Spleen (tissue), 11 donors: ENCODE data around the gene HOXC10. TPM values are rescaled to one million over a fixed set of nuclear protein-coding genes. Genes with fewer than 3 reads are reported as not detected.

Experiments
- DNase-seq: peaks from one replicate; pipeline ENCODE4 v3.0.0-alpha.2; 2020
- H3K27ac ChIP-seq, 8 donors: fragments of 200-600 bp; sonication (generic) in 7 of 8; 1 replicate in 4 of 8; 2 replicates in 4 of 8; pipeline versions ENCODE4 v1.5.0 to v1.8.0; 2016 to 2021; ENCODE audit warnings: inconsistent platforms in 4 of 8, mild to moderate bottlenecking in 4 of 8, moderate library complexity in 1 of 8
- H3K27me3 ChIP-seq, 7 donors: fragments of 200-600 bp; sonication (generic) in 6 of 7; replicated peaks in 1 of 7; 1 replicate in 4 of 7; 2 replicates in 3 of 7; pipeline versions ENCODE4 v1.5.0 to v1.8.0; 2016 to 2021; ENCODE audit warnings: inconsistent platforms in 3 of 7, mild to moderate bottlenecking in 1 of 7
- H3K36me3 ChIP-seq, 6 donors: fragments of 200-600 bp; sonication (generic) in 5 of 6; 1 replicate in 4 of 6; 2 replicates in 2 of 6; pipeline versions ENCODE4 v1.5.0 to v1.8.0; 2016 to 2021; ENCODE audit warnings: inconsistent platforms in 2 of 6
- H3K4me1 ChIP-seq, 6 donors: fragments of 200-600 bp; sonication (generic) in 5 of 6; 1 replicate in 3 of 6; 2 replicates in 3 of 6; pipeline versions ENCODE4 v1.5.0 to v1.8.0; 2016 to 2021; ENCODE audit warnings: inconsistent platforms in 3 of 6
- H3K4me3 ChIP-seq, 8 donors: fragments of 200-600 bp; sonication (generic) in 7 of 8; 1 replicate in 4 of 8; 2 replicates in 4 of 8; pipeline versions ENCODE4 v1.5.0 to v1.8.0; 2016 to 2021; ENCODE audit warnings: inconsistent platforms in 4 of 8, mild to moderate bottlenecking in 4 of 8, moderate library complexity in 2 of 8
- H3K9me3 ChIP-seq, 8 donors: fragments of 200-600 bp; sonication (generic) in 7 of 8; 1 replicate in 4 of 8; 2 replicates in 4 of 8; pipeline versions ENCODE4 v1.5.0 to v1.8.0; 2016 to 2021; ENCODE audit warnings: inconsistent platforms in 4 of 8
- CTCF ChIP-seq, 11 experiments: fragments of 200-600 bp in 7 of 11; fragments of 450-650 bp in 4 of 11; sonication (generic) in 4 of 11; IDR thresholded peaks in 8 of 11; conservative IDR thresholded peaks in 3 of 11; 1 replicate in 7 of 11; 2 replicates in 4 of 11; pipeline versions ENCODE4 v1.4.0 to v1.8.0; 2016 to 2021; ENCODE audit warnings: antibody characterized with exemption in 11 of 11, inconsistent platforms in 4 of 11, mild to moderate bottlenecking in 1 of 11
- POLR2A ChIP-seq, 3 donors: fragments of 450-650 bp; IDR thresholded peaks; one replicate each; pipeline ENCODE4 v1.5.1; 2017; ENCODE audit warnings: antibody characterized with exemption in 3 of 3, mild to moderate bottlenecking in 1 of 3
- POLR2AphosphoS5 ChIP-seq, 3 donors: sonication (generic); formaldehyde crosslinking; IDR thresholded peaks; one replicate each; pipeline ENCODE4 v1.5.1; 2017; ENCODE audit warnings: antibody characterized with exemption in 3 of 3
- WGBS, 5 donors: extraction: QIAGEN DNeasy Blood & Tissue Kit in 3 of 5; methylation state at CpG; one replicate each; pipeline versions ENCODE4 v1.1.5 to v1.1.7; 2013 to 2018; 5-methylcytosine and 5-hydroxymethylcytosine counted together
- intact Hi-C: fragments of 100-400 bp; cut with DNase I; formaldehyde crosslinking; loops from one replicate; pipeline ENCODE4 v1.15.0; 2023; ENCODE audit warnings: low total_unique reads
- polyA plus RNA-seq, 3 donors: library from polyadenylated mRNA; stranded (reverse); fragments of 200-250 nt; gene quantifications; one replicate each; pipeline ENCODE4 v1.2.1, GENCODE V29; 2013
- total RNA-seq, 7 donors: library from RNA; depleted of rRNA in 3 of 7; stranded (reverse); fragments of >200 nt in 3 of 7; fragmentation: NEBNext Ultra II Directional in 4 of 7; extraction: Animal tissue kit (Norgen Biotek cat#: 25700) in 4 of 7; gene quantifications; one replicate each; pipeline versions ENCODE4 v1.1.0 to v1.2.1, GENCODE V29; 2016 to 2021
- donor health status: healthy with polysubstance abuse.
- donor health status: DM: no; HTN: no; CAD: no; lungs with moderate emphysema.
- donor health status: DM: no; HTN: no; CAD: no.
- donor health status: Bipolar disorder and iron deficiency.
- donor health status: healthy.
- donor health status: DM: no; HTN: no; CAD: no.
- donor health status: DM: yes; HTN: yes; CAD: no.

Gene HOXC10
- total and polyA plus RNA-seq, 10 donors: not detected

- intact Hi-C loops: no loop called here
- H3K9me3 ChIP-seq: peaks cover 0 to 12% (median 0%) of the 10 kb centered on the region in 8 donors
- H3K4me3 ChIP-seq: peak overlapping the region in 1 of 8 donors; percentile 22
- no peak overlapping the region for H3K27ac ChIP-seq
- no peak for DNase-seq
- H3K36me3 ChIP-seq: no peaks in the 10 kb centered on the region
- H3K27me3 ChIP-seq: peaks cover 25 to 100% (median 100%) of the 10 kb centered on the region in 7 donors
- H3K4me1 ChIP-seq: peaks cover 13 to 43% (median 31%) of the 10 kb centered on the region in 6 donors
- WGBS, 5 donors: 2 to 8% (median 7%) methylated on average over 5 of the region's 5 CpGs
- no peak for TF ChIP-seq CTCF (IDR thresholded peaks at IDR 0.05 in 8 of 11, conservative IDR thresholded peaks at IDR 0.05 in 3 of 11)
- no peak for TF ChIP-seq POLR2A (IDR thresholded peaks at IDR 0.05)
- no peak for TF ChIP-seq POLR2AphosphoS5 (IDR thresholded peaks at IDR 0.05)
These were observed 3.7 kb downstream of the HOXC10 start for GRCh38 chr12:53988541-53989226.

GRCh38 chr12:53989227-53990113 lies 4.5 kb downstream of the HOXC10 start:
- H3K4me3 ChIP-seq: peak overlapping the region in 1 of 8 donors; percentile 22
- no peaks in the 10 kb centered on the region for H3K36me3 ChIP-seq
- H3K9me3 ChIP-seq: peaks cover 0 to 9% (median 0%) of the 10 kb centered on the region in 8 donors
- intact Hi-C loops: no loop called here
- no peak for DNase-seq
- 3 to 6% (median 5%) methylated on average over 28 of the region's 28 CpGs for WGBS, 5 donors
- peaks cover 14 to 43% (median 34%) of the 10 kb centered on the region in 6 donors for H3K4me1 ChIP-seq
- TF ChIP-seq POLR2A (IDR thresholded peaks at IDR 0.05): no peak
- no peak for TF ChIP-seq POLR2AphosphoS5 (IDR thresholded peaks at IDR 0.05)
- no peak for TF ChIP-seq CTCF (IDR thresholded peaks at IDR 0.05 in 8 of 11, conservative IDR thresholded peaks at IDR 0.05 in 3 of 11)
- no peak overlapping the region for H3K27ac ChIP-seq
- peaks cover 30 to 100% (median 100%) of the 10 kb centered on the region in 7 donors for H3K27me3 ChIP-seq

- H3K36me3 ChIP-seq: no peaks in the 10 kb centered on the region
- peaks cover 33 to 100% (median 100%) of the 10 kb centered on the region in 7 donors for H3K27me3 ChIP-seq
- DNase-seq: no peak
- H3K9me3 ChIP-seq: peaks cover 0 to 1% (median 0%) of the 10 kb centered on the region in 8 donors
- 6 to 17% (median 9%) methylated on average over 27 of the region's 27 CpGs for WGBS, 5 donors
- no peak overlapping the region for H3K4me3 ChIP-seq
- H3K27ac ChIP-seq: no peak overlapping the region
- intact Hi-C loops: no loop called here
- no peak for TF ChIP-seq POLR2A (IDR thresholded peaks at IDR 0.05)
- no peak for TF ChIP-seq CTCF (IDR thresholded peaks at IDR 0.05 in 8 of 11, conservative IDR thresholded peaks at IDR 0.05 in 3 of 11)
- peaks cover 18 to 43% (median 37%) of the 10 kb centered on the region in 6 donors for H3K4me1 ChIP-seq
These were observed 5.5 kb downstream of the HOXC10 start for GRCh38 chr12:53990311-53991076.
